ENCODE measurements around the gene HYI. TPM values are rescaled to one million over a fixed set of nuclear protein-coding genes. Genes with fewer than 3 reads are reported as not detected.

The HYI gene
- total RNA-seq, 1 experiment from 2014 or later: 55.3 TPM

- DNase-seq (ENCODE audit: low read depth, low spot score) (no peak), ATAC-seq (no peak)
- no peaks in the 10 kb centered on the region for H3K9me3 ChIP-seq (ENCODE audit: control insufficient read depth, insufficient read depth, low read depth, low read length)
- no peaks in the 10 kb centered on the region; the same call in none of the 2 replicates for H3K36me3 ChIP-seq (ENCODE audit: control insufficient read depth, insufficient read depth, low read length)
- H3K4me3 ChIP-seq (ENCODE audit: low read depth in 2 of 2, low read length in 2 of 2): no peak overlapping the region
- BruUV-seq (replicated peaks): no TSS peak
- in situ Hi-C loops (cut with HindIII; ENCODE audit: low pct_unique_long_range_greater_than_20kb, low sequenced_read_pairs): no loop called here
- H3K4me1 ChIP-seq (ENCODE audit: control insufficient read depth, insufficient read depth, low read length): no peaks in the 10 kb centered on the region
- H3K27me3 ChIP-seq (ENCODE audit: control insufficient read depth, insufficient read depth, low read length): no peaks in the 10 kb centered on the region
- POLR2A ChIA-PET: no interaction called here
- H3K27ac ChIP-seq (ENCODE audit: low read length): no peak overlapping the region
- CTCF ChIA-PET: no interaction called here
- no peak for TF ChIP-seq POLR2AphosphoS5 (IDR thresholded peaks at IDR 0.05; ENCODE audit: low read depth, low read length)
- TF ChIP-seq REST (IDR thresholded peaks at IDR 0.05; ENCODE audit: insufficient read depth in 1 of 2, low read depth in 2 of 2, low read length in 1 of 2): no peak
- TF ChIP-seq CTCF (IDR thresholded peaks at IDR 0.05): no peak
- TF ChIP-seq TCF7L2 (IDR thresholded peaks at IDR 0.05; ENCODE audit: low read depth, low read length): no peak
- no peak for TF ChIP-seq SIN3A (IDR thresholded peaks at IDR 0.05; ENCODE audit: borderline replicate concordance, insufficient read depth, low read depth, low read length)
- intact Hi-C loops (cut with micrococcal nuclease; ENCODE audit: unreplicated experiment): no loop called here
Observed at GRCh38 chr1:43445606-43446387, 7.9 kb downstream of the HYI start.

GRCh38 chr1:43444836-43445235, 8.9 kb downstream of the HYI start:
- ChIA-PET POLR2A (interaction anchor here (0.5 to 0.6 kb wide), 2 partner anchors 52 to 259 kb away, joined by 4 to 5 read pairs; no protein-coding TSS in a partner anchor), CTCF (no interaction called here)
- Histone ChIP-seq H3K4me1 (ENCODE audit: control insufficient read depth, insufficient read depth, low read length) (no peaks in the 10 kb centered on the region), H3K27me3 (ENCODE audit: control insufficient read depth, insufficient read depth, low read length) (no peaks in the 10 kb centered on the region), H3K9me3 (ENCODE audit: control insufficient read depth, insufficient read depth, low read depth, low read length) (no peaks in the 10 kb centered on the region), H3K36me3 (ENCODE audit: control insufficient read depth, insufficient read depth, low read length) (no peaks in the 10 kb centered on the region; the same call in none of the 2 replicates), H3K27ac (ENCODE audit: low read length) (no peak overlapping the region), H3K4me3 (ENCODE audit: low read depth in 2 of 2, low read length in 2 of 2) (no peak overlapping the region)
- in situ Hi-C loops (cut with HindIII; ENCODE audit: low pct_unique_long_range_greater_than_20kb, low sequenced_read_pairs): no loop called here
- DNase-seq (ENCODE audit: low read depth, low spot score): no peak
- BruUV-seq (replicated peaks): no TSS peak
- no peak for ATAC-seq
- intact Hi-C loops (cut with micrococcal nuclease; ENCODE audit: unreplicated experiment): no loop called here
- TF ChIP-seq TCF7L2 (IDR thresholded peaks at IDR 0.05; ENCODE audit: low read depth, low read length) (no peak), POLR2AphosphoS5 (IDR thresholded peaks at IDR 0.05; ENCODE audit: low read depth, low read length) (no peak), CTCF (IDR thresholded peaks at IDR 0.05) (no peak), REST (IDR thresholded peaks at IDR 0.05; ENCODE audit: insufficient read depth in 1 of 2, low read depth in 2 of 2, low read length in 1 of 2) (no peak), SIN3A (IDR thresholded peaks at IDR 0.05; ENCODE audit: borderline replicate concordance, insufficient read depth, low read depth, low read length) (no peak)
